CD4-positive, alpha-beta T cell treated with Interleukin-1 beta for 1 hour (primary cell): ENCODE results near the gene ERC1.
"Not testable (repeated sequence)": the region's sequence is repeated elsewhere in the genome, so short reads cannot be mapped to it uniquely, and the experiment has no call there.

Experiments used
- DNase-seq, 2 donors: peaks; one replicate each; pipeline ENCODE4 v3.0.0-alpha.2; 2020 to 2022

Gene ERC1

DNA sequence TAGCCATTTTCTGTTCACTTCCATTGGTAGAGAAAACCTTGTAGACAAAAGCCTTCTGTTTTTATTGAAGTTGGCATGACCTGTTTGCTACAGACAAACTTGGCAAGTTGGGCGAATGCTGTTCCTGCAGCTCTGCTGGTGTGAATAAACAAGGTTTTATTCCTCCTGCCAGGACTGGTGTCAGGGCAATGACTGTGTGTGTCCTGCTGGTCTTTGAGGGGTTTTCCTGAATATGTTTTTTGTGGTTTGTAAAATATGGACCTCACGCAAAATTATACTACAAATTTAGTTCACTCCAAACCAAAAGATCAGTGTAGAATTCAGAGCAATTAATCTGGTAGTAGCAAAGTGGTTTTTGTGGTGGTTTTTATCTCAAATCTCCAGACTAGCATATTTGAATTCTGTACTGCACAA, 140.8 kb downstream of the ERC1 start:
- DNase-seq: no peak

- no peak for DNase-seq
Observed at GRCh38 chr12:1132311-1132710, 141.3 kb downstream of the ERC1 start.

DNA sequence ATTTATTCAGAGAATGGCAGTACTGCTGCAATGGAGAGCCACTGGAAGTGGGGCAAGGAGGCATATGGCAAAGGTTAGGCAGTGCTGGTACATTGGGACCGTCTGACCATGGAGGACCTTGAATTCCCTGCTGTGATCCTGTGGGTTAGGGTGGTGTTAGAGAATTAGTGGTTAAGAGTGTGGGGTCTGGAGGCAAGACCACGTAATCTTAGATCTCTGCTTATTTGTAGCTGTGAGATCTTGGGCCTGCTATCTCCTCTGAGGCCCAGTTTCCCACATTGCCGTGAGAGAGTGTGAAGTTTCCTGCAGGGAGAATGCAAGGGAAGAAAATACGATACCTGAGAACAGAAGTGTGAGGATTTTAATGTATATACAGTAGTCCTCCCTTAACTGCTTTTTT, 147.7 kb downstream of the ERC1 start:
- DNase-seq: no peak

GRCh38 chr12:1146758-1147157, 155.7 kb downstream of the ERC1 start:
- DNase-seq: not testable (repeated sequence)

DNA sequence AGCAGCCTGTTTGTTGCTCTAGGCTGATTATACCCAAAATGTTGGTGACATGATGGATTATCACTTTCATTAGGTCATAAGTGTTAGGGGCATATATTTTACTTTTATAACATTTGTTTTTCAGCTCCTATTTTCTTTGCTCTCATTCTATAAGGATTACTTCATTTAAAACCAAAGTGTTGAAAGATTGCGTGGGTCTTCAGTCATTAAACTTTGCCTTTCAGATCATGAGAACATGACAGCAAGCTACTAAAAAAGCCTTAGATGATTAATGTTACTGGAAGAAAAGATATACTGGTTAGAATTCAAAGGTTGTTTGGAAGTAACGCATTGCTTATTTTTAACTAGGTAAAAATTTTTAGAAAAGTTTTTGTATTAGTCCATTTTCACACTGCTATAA, 156.8 kb downstream of the ERC1 start:
- DNase-seq: no peak

DNA sequence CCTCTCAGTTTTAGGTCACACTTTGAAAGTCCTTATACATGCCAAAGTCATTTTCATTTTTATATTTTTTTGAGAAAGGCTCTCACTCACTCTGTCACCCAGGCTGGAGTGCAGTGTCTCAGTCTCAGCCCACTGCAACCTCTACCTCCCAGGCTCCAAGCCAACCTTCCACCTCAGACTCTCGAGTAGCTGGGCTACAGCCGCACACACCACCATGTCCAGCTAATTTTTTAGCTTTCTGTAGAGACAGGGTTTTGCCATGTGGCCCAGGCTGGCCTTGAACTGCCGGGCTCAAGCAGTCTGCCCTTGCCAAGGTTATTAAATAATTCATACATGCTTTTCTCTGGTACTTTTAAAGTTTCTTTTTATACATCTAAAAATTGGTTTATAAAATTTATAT, 166.0 kb downstream of the ERC1 start:
- DNase-seq: no peak

DNA sequence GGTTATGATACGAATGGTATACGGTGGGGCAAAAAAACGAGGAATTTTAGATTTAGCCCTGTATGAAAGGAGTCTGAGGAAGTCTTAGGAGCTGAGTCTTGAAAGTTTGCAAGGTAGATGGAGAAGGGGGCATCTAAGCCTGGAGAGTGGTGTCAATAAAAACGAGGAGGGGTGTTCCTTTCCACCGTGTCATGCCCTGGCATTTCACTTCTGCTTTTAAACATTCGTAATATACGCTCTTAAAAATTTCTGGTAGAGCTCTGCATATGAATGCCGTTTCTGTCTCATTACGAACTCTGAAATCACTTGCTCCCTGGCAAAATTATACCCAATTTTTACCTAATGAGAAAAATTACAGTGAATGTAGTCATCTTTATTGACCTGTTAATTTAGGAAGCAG, 170.2 kb downstream of the ERC1 start:
- DNase-seq: no peak

DNA sequence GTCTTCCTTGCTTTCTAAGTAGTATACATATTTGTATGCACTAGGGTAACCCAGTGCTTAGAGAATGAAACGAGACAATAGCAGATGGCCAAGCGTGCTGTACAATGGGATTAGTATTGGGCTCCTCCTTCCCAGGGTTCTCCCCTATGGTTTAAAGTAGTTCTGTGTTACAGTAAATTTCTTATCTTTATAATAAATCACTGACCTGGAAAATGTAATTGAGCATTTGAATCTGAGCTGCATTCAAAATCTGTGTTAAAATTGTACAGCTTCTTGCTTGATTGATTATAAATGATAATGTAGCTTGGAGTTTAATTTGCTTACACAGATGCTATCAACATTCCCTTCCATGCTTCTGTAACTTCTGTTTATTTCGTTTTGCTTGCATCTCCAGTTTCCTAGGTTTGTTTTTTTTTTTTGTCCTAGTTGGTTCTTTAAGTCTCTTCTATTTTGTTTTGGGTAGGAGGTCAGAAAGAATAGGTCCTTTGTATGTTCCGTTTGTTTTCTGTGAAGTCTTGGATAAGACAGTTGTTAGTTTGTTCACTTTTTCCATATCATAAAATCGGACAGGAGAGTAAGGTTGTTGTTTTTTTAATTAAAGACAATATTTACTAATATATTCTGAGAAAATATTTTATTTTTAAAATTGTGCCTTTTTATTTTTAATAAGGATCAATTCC, 171.2 kb downstream of the ERC1 start:
- no peak for DNase-seq

DNA sequence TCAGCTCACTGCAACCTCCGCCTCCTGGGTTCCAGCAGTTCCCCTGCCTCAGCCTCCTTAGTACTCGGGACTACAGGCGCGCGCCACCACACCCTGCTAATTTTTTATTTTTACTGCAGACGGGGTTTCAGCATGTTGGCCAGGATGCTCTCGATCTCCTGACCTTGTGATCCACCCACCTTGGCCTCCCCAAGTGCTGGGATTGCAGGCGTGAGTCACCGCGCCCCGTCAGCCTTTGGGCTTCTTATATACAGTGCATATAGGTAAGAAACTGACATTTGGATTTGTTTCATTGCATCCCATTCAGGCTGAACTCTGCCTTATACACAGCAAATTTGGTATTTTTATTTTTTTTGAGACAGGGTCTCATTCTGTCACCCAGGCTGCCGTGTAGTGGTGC, 176.8 kb downstream of the ERC1 start:
- DNase-seq: no peak

DNA sequence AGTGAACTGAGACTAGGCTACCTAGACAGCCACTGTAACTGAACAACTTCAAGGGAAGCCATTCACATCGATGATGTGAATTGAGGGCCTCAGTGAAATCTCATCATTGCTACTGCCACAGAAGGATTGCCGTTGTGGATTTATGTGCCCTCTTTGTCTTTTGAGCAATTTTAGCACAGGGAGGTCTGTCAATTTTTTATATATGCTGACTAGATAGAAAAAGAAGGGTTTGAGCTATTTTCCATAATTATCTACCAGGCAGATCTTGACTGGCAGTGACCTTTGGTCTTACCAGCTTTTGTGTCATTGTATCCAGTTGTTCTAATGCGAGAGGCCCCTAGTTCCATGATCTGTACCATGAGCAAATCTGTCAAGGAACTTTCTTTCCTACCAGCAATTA, 179.4 kb downstream of the ERC1 start:
- no peak for DNase-seq

DNA sequence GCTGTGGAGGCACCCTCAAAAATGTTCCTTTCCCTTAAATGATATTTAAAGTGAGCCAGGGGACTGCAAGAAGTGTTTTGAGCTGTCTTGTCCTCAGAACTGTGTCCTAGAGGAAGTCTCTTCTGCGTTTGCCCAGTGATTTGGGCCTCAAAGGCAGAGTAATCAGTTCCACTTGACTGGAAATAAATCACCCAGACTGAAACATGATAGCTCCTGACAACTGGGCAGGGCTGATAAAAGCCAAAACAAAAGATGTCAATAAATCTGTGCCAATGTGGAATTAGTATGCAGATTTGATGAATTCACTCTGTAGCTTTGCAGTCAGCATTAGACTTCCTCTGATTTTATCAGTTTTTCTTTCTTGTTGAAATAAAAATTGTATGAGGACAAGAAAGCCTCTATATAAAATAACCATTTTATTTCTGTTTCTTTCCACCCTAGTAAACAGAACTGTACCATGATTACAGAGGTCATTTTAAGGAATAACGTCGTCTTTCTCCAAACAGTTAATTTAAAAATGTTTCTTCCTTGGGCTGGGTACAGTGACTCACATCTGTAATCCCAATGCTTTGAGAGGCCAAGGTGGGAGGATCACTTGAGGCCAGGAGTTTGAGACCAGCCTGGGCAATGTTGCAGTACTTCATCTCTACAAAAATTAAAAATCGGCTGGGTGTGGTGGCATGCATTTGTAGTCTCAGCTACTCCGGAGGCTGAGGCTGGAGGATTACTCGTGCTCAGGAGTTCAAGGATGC, 180.8 kb downstream of the ERC1 start:
- DNase-seq: no peak

DNA sequence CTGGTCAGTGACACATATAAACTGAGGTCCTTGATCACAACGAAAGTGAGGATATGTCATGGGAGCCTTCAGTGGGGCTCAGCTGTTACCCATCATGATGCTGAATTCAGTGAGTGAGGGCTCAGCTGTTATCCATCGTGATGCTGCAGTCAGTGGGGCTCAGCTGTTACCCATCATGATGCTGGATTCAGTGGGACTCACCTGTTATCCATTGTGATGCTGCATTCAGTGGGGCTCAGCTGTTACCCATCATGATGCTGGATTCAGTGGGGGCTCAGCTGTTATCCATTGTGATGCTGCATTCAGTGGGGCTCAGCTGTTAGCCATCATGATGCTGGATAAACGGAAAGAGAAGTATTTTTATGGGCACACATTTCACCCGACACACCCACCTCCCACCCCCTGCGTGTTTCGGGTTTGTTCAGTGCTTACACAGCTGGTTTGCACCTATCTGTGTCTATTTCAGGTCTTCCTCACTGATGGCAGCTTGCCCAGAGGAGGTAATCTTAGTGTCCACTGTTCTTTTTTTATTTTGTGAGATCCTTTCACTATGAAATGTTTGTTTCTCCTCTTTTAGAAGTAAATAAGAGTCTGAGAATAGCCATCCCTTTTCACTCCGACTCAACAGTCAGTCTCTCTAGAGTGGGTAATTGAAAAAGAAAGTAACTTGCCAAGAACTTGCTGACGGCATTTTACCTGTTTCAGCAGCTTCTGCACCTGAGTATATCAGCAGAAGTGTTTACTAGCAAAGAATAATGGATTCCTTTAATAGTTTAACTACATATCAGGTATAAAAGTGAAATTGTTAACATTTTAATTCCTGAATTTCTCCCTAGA, 183.0 kb downstream of the ERC1 start:
- no peak for DNase-seq

DNA sequence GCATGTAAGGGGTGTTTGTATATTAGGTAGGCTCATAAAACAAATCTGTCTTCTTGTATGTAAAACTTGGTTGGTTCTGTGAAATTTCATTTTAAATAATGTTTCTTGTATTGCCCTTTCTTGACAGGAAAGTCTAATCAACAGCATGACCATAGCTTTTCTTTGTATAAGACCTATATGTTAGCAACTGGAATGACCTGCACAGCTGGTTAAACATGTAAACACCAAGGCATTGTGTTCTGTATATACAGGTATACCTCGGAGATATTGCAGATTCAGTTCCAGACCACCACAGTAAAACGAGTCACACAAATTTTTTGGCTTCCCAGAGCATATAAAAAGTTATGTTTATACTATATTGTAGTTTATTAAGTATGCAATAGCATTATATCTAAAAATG, 183.6 kb downstream of the ERC1 start:
- DNase-seq: no peak

- DNase-seq: no peak
Observed at GRCh38 chr12:1176191-1176590, 185.2 kb downstream of the ERC1 start.

GRCh38 chr12:1179128-1179527, 188.1 kb downstream of the ERC1 start:
- DNase-seq: no peak

- no peak for DNase-seq
Observed at GRCh38 chr12:1182069-1182468, 191.0 kb downstream of the ERC1 start.

GRCh38 chr12:1184402-1184801, 193.4 kb downstream of the ERC1 start:
- DNase-seq: no peak

DNA sequence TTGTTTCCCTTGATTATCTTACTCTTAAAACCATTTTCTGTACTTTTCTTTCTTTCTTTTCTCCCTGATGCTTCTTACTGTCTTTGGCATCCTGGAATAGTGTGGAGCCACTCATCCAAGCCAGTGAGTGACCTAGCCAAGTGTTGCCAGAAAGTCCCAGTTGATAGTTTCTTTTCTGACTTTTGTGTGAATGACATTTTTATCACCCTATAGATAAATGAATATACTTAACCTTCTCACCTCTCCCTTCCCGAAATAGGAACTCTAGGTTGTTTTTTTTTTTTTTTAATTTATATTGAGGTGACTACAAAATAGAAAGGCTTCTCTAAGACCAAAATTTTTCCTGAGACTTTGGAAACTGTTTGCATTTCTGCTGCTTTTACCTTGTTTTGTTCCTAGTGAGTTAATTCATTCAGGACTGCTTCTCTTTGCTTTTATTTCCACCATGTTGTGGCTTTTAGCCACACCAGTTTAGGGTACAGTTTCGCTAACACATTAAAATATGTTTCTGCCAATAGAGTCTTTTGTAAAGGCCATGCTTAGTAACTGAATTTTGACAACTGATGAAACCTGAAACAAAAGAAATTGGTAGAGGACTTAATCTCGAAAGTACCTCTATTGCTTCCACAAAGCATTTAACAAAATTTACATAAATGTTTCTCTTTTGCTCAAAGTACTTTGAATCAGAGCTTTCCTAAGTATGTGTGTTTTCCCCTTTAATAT, 194.6 kb downstream of the ERC1 start:
- no peak for DNase-seq

DNA sequence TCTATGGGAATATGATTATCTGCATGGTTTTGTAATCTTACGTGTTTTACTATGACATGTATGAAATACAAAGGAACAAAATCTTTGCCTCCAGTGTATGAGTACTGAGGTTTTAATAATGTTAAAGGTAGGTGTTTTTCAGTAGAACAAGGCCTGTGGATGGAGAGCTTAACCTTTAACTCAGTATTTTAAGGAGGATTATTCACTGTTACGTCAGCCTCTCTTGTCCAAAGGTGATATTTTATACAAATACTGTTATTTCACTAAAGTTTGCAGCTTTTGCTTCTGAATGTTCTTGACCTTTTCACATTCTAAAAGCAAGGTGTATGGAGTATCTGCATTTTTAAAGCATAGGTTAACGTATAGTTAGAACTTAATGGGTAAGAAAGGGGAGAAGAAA, 195.3 kb downstream of the ERC1 start:
- DNase-seq: no peak

DNA sequence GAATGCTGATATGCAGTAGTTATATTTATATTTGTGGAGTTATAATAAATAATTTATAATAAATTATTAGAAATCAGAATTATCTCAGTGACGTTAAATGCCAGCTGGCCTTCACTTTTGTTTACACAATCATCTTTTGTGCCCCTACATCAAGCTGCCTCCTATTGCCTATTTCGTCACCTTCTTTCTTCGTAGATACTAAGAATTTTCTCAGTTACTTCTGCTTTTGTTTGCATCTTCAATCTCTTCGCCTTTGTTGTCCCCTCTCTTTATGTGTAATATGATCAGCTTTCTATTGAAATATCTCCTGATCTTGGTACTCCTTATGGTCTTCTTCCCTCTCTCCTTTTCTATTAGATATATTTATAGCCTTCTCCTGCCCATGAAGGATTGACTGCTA, 197.0 kb downstream of the ERC1 start:
- no peak for DNase-seq

GRCh38 chr12:1189163-1189562, 198.1 kb downstream of the ERC1 start:
- no peak for DNase-seq

DNA sequence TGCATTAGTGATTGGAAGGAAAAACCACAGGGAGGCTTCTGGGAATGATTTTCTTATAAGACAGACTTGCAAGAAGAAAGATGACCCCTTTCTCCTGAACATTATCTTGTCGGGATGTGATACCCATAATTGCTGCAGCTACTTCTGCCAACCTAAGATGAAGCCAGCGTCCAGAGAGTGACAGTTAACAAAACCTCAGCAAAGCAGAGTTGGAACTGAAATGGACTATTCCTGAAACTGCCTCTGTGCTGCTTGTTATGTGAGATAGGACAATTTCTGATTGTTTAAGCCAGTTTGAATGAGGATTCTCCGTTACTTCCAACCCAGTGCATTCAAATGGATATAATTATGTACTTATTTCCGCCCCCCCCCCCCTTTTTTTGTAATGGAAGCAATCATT, 204.5 kb downstream of the ERC1 start:
- DNase-seq: no peak
